ENCODE results near the gene CDKL5. TPM values are rescaled to one million over a fixed set of nuclear protein-coding genes. Genes with fewer than 3 reads are reported as not detected.
"Not testable (repeated sequence)": the region's sequence is repeated elsewhere in the genome, so short reads cannot be mapped to it uniquely, and the experiment has no call there.

The CDKL5 gene
- total RNA-seq, 1 donor from 2014 or later, result 30.6 TPM

GRCh38 chrX:18582910-18583493 lies 157.6 kb downstream of the CDKL5 start:
- no peak for TF ChIP-seq CTCF (IDR thresholded peaks at IDR 0.05)
- H3K36me3 ChIP-seq, result peaks cover 2% of the 10 kb centered on the region
- no peak overlapping the region for H3K27ac ChIP-seq

GRCh38 chrX:18589292-18589691 lies 163.9 kb downstream of the CDKL5 start:
- H3K9me3 ChIP-seq; H3K36me3 ChIP-seq; H3K27me3 ChIP-seq (ENCODE audit: low read depth); DNase-seq; H3K4me1 ChIP-seq; H3K27ac ChIP-seq; intact Hi-C loops (cut with DNase I); H3K4me3 ChIP-seq; ATAC-seq: not testable (repeated sequence)

More at GRCh38 chrX:18582910-18583493, 157.6 kb downstream of the CDKL5 start:
- Histone ChIP-seq H3K27me3 (ENCODE audit: low read depth) (no peaks in the 10 kb centered on the region), H3K4me1 (no peaks in the 10 kb centered on the region), H3K9me3 (no peaks in the 10 kb centered on the region), H3K4me3 (no peak overlapping the region)
- no peak for DNase-seq
- intact Hi-C loops (cut with DNase I), result no loop called here
- no peak for ATAC-seq

GRCh38 chrX:18591834-18592233 lies 166.4 kb downstream of the CDKL5 start:
- Histone ChIP-seq H3K9me3 (no peaks in the 10 kb centered on the region), H3K4me1 (no peaks in the 10 kb centered on the region), H3K27me3 (ENCODE audit: low read depth) (no peaks in the 10 kb centered on the region), H3K27ac (no peak overlapping the region), H3K4me3 (no peak overlapping the region), H3K36me3 (no peaks in the 10 kb centered on the region)
- ATAC-seq (no peak), DNase-seq (no peak)
- TF ChIP-seq CTCF (IDR thresholded peaks at IDR 0.05), result no peak
- intact Hi-C loops (cut with DNase I), result no loop called here

- H3K27ac ChIP-seq, result no peak overlapping the region
- H3K27me3 ChIP-seq (ENCODE audit: low read depth), result no peaks in the 10 kb centered on the region
- TF ChIP-seq CTCF (IDR thresholded peaks at IDR 0.05), result no peak
- intact Hi-C loops (cut with DNase I), result no loop called here
- DNase-seq (no peak), ATAC-seq (no peak)
- no peaks in the 10 kb centered on the region for H3K9me3 ChIP-seq
- H3K4me1 ChIP-seq, result no peaks in the 10 kb centered on the region
- H3K4me3 ChIP-seq, result no peak overlapping the region
- H3K36me3 ChIP-seq, result no peaks in the 10 kb centered on the region
Measured at GRCh38 chrX:18594079-18594478, 168.7 kb downstream of the CDKL5 start.

- DNase-seq, result peak; percentile 44
Measured at GRCh38 chrX:18596096-18596495, 170.7 kb downstream of the CDKL5 start.

More at GRCh38 chrX:18596096-18596495, 170.7 kb downstream of the CDKL5 start:
- no peaks in the 10 kb centered on the region for H3K27me3 ChIP-seq (ENCODE audit: low read depth)
- no peak for TF ChIP-seq CTCF (IDR thresholded peaks at IDR 0.05)
- no peaks in the 10 kb centered on the region for H3K9me3 ChIP-seq
- H3K27ac ChIP-seq, result peak overlapping the region; percentile 18
- H3K4me3 ChIP-seq, result no peak overlapping the region
- H3K36me3 ChIP-seq, result peaks cover 4% of the 10 kb centered on the region
- intact Hi-C loops (cut with DNase I), result no loop called here
- peak; percentile 89 to 95 for ATAC-seq
- no peaks in the 10 kb centered on the region for H3K4me1 ChIP-seq
